Activated naive CD4-positive, alpha-beta T cell (primary cell): ENCODE data around the gene PPDPF.
"Not testable (repeated sequence)": the region's sequence is repeated elsewhere in the genome, so short reads cannot be mapped to it uniquely, and the experiment has no call there.

Source experiments
- DNase-seq, 4 experiments: peaks; one replicate each; lab custom pipeline; 2025; lab: John Stamatoyannopoulos, UW

The PPDPF gene

DNA sequence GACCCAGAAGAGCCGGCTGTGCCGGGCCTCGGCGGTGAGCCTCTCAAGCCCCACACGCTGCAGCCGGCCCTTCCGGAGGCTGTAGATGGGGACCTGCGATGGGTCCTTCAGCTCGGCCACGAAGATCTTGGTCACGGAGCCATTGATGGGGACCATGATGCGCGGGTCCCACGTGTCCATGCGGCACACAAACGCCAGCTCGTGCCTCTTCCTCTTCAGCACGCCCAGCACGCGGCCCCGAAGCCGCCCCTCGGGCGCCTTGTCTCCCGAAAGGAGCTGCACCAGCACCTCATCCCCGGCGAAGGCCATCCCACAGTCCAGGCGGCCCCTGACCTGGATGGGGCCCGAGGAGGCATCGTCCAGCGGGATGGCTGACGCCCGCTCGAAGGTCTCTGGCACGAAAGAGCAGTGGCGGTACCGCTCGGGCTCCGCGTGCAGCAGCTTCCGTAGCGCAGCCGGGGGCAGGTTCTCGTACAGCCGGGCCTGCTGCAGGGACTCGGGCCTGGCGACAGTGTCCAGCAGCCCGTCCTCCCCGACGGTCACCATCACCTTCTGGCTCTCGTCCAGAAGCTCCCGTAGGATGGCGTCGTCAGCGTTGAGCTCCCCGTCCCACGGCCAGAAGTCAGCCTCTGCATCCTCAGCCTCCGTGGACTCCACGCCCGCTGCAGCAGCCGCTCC is 44.6 kb downstream of the PPDPF start:
- DNase-seq = no peak

DNA sequence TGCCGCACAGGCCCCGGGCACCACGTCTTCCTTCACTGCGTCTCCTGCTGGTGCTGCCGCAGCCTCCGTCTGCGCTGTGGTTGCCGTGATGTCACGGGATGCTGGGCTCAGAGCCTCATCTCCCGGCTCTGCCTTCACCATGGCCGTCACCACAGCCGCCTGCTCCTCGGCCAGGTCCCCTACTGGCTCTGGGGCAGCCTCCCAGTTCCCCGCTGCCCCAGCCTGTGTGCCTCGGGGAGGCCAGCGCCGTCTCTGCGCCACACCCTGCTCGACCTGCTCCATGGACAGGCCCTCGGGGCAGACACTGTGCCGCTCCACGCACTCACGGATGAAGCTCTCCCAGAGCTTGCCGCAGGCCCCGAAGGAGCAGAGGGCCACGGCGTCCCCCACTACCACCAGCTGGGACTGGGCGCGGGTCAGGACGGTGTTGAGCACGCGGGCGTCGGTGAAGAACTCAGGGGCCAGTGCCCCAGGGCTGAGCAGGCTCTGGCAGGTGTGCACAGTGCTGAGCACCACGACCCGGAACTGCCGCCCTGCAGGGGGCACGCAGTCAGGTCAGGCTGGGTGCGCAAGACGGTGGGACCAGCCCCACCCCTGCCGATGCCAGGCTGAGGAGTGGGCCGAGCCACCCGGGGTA is 45.3 kb downstream of the PPDPF start:
- no peak for DNase-seq

DNA sequence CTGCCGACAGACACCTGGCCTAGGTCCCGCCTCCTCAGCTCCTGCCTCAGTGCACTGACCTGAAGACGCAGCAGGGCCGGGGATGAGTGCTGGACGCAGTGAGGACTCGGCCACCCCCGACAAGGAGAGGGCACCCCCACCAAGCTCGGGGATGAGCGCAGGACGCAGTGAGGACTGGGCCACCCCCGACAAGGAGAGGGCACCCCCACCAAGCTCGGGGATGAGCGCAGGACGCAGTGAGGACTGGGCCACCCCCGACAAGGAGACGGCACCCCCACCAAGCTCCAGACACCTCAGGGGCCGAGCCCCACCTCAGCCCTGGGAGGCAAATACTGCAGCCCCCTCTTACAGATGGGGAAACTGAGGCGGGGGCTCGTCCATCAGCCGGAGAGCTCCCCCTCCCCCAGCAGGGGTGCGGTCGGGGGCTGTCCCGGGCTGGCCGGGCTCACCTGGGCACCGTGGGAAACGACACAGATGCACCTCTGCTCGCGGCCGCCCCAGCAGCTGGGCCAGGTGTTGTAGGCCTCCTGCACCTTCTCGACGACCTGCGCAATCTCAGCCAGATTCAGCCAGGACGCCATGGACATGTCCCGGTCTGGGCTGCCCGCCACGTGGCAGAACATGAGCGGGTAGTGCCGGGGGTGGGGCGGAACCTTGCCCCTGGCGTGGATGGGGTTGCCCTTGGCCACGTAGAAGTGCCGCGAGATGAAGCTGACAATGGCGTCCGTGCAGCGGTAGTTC is 46.0 kb downstream of the PPDPF start:
- no peak for DNase-seq

DNA sequence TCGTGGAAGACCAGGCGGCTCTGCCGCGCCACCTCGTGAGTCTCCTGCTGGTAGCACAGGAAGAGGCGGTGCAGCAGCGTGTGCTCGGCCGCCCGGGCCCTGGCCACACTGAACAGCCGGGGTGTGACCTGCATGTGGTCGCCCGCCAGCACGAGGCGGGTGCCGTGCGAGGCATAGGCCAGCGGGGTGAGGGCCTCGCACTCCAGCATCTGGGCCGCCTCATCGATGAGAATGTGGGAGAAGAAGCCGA is 46.5 kb downstream of the PPDPF start:
- DNase-seq = no peak

DNA sequence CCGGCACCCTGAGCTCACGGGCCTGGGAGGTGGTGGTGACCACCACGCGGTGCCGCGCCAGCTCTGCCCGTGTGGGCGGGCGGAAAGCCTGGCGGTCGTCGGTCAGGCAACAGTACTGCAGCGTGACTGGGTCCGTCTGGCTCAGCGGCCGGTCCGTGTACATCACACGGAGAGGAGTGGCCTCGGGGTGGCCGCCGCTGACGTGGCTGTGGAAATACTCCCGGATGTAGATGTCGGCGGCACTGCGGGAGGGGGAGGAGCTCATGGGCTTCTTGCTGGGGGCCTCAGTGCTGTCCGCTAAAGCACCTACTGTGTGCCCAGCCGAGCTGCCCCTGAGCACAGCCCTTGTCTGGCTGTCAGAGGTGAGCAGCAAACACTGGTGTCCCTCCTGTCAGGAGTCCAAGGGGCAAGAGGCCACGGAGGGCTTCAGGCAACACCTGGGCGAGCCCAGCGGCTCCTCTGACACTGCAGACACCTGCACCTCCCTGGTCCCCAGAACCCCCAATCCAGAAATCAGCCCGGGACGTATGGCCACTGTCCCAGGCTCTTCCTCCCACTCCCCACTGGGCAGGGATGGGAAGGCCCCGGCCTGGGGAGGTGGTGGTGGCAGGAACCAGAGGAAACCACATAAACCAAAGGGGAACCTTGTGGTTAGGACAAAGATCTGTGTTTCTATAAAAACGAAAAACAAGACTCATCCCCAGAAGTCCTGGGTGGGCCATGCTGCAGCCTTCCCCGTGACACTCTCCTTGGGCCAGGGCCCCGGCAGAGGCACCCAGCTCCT is 47.0 kb downstream of the PPDPF start:
- peak in 2 of 4 experiments; percentile 31 to 35 for DNase-seq

DNA sequence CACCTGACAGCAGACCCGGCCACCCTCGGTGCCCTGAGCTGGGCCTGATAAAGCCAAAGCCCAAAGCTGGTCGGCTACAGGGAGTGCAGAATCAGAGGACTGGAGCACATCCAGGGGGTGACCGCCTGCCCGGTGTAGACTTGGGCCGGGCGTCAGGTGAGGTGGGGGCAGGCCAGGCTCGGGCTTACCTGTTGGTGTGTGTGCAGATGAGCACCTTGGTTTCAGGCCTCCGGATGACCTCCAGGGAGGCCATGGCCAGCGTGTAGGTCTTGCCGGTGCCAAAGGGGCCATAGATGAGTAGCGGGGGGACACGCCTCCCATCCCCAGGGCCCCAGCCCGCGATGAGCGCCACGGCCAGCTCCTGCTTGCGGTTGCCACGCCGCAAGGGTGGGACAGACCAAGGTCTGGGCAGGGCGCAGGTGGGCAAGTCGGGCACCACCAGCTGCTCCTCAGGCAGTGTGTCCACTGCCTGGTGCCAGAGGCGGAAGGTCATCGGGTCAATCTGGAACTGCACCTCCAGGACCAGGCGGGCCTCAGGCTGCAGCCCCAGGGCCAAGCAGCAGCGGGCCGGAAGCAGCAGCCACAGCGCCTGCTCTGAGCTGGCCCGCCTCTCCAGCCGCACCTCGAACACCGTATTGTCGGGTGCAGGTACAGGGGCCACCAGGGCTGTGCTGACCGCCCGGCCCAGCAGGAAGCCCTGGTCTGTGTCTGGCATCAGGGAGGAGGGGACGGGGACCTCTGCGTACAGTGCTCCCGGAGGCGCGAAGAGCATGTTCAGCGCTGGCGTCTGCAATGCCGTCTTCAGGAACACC is 47.8 kb downstream of the PPDPF start:
- DNase-seq = no peak

DNA sequence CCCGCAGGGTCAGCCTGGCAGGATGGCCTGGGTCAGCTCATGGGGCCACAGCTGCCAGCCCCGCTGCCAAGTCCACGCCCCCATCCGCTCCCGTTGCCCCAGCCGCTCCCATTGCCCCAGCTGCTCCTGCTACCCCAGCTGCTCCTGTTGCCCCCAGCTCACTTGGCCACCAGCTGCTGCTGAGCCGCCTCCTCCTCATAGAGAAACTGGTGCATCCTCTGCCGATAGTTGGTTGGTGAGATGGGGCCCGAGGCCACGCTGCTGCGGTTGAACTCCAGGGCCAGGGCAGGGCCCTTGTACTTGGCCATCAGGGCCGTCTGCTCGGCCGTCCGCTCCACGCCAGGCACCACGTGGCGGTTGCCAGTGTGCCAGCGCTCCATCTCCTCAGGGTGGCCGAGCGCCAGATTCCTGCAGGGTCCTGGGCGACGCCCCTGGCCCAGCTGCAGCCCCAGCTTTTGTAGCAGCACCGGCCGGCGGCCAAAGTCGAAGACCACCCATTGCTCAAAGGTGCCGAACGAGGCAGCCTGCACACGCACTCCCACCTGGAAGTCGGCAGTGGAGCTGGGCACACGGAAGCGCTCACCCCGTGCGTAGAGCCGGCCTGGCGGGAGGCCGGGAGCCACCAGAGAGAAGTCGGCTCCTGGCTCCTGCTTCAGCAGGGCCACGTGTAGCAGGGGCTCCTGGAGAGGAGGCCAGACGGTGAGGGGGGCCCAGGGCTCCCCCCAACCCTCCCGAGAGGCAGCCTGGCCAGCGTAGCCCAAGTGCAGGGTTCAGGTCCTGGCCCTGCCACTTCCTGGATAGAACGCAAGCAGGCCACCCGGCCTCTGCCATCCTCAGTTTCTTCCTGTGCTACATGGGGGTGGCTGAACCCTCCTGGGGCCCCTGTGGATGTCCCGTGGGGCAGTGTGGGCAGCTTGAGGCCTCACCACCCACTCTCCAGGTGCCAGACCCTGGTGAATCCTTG is 48.7 kb downstream of the PPDPF start:
- DNase-seq = no peak

DNA sequence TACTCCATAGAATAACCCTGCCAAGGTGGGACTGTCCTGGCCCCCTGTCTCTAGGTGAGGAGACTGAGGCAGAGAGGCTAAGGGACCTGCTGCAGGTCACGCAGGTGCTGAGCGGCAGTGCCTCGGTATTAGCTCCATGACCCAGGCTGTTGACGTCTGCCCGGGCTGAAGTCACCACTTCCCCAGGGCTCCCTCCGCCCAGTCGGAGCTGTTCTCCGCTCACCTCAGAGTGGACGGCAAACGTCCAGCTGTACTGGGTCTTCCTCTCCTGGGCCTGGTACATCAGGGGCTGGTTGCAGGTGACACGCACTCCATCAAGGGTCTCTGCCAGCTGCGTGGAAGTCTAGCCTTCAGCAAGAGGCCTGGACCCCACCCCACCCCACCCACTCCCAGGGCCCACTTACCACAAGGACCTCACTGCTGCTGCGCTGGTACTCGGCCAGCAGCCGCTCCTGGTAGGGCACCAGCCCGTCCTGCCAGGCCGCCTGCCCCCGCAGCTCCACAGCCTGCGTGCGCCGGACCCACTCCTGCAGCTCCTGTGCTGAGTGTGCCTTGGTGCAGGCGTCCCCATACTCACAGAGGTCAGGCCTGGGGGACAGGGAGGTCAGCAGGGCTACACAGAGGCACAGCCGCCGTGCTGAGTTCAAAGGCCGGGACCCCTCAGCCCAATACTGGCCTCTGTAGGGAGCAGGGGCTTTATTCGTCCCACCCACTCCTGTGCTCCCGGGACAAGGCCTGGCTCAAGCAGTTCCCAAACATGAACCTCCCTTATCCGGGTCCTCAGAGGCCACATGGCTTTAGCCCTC is 49.9 kb downstream of the PPDPF start:
- DNase-seq = no peak

DNA sequence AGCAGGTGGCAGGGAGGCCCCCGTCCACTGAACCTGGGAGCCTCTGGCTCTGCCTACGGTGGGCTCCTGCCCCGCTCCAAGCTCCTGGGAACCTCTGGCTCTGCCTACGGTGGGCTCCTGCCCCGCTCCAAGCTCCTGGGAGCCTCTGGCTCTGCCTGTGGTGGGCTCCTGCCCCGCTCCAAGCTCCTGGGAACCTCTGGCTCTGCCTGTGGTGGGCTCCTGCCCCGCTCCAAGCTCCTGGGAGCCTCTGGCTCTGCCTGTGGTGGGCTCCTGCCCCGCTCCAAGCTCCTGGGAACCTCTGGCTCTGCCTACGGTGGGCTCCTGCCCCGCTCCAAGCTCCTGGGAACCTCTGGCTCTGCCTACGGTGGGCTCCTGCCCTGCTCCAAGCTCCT is 50.5 kb downstream of the PPDPF start:
- DNase-seq = not testable (repeated sequence)
